Activated CD8-positive, alpha-beta memory T cell treated with anti-CD3 and anti-CD28 coated beads for 48 hours (primary cell): ENCODE data around the gene RXRB.

ENCODE experiments used
- DNase-seq, 3 experiments: peaks; one replicate each; pipeline ENCODE4 v3.0.0-alpha.2; 2020; ENCODE audit warnings: low read depth in 2 of 3, low spot score in 2 of 3

RXRB gene

DNA sequence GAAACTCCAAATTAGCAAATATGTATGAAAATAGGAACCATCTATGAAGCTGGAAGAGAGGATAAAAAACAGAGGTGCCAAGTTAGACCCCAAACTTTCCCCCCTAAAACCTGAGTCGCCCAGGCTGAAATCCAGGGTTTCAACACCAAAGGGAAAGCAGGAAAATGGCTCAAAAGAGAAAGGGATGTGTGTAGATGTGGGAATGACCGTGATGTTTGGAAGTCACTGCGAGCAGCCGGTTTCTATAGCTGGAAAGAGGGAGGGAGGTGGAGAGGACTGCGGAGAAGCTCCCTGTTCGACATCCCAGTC lies 12.3 kb upstream of the RXRB start:
- DNase-seq: no peak

DNA sequence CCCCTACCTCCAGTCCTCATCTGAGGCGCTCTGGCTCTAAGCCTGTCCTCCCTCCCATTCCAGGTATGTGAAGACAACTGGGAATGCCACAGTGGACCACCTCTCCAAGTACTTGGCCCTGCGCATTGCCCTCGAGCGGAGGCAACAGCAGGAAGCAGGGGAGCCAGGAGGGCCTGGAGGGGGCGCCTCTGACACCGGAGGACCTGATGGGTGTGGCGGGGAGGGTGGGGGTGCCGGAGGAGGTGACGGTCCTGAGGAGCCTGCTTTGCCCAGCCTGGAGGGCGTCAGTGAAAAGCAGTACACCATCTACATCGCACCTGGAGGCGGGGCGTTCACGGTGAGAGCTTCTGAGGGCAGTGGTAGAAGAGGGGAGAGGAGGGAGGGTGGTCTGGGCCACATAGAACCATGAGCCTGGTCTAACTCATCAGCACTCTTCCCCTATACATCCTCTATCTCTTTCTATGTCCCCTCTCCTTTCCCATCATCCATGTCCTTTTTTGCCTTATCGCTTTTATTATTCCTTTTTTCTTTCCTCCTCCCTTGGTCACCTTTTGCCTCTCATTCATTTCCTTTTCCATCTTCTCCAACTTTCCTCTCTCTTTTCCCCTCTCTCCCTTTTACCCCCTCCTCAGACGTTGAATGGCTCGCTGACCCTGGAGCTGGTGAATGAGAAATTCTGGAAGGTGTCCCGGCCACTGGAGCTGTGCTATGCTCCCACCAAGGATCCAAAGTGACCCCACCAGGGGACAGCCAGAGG lies 11.4 kb upstream of the RXRB start:
- DNase-seq: no peak

DNA sequence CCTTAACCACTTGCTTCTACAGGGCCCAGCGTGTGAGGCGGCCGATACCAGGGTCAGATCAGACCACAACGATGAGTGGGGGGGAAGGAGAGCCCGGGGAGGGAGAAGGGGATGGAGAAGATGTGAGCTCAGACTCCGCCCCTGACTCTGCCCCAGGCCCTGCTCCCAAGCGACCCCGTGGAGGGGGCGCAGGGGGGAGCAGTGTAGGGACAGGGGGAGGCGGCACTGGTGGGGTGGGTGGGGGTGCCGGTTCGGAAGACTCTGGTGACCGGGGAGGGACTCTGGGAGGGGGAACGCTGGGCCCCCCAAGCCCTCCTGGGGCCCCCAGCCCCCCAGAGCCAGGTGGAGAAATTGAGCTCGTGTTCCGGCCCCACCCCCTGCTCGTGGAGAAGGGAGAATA lies 10.7 kb upstream of the RXRB start:
- no peak for DNase-seq

DNA sequence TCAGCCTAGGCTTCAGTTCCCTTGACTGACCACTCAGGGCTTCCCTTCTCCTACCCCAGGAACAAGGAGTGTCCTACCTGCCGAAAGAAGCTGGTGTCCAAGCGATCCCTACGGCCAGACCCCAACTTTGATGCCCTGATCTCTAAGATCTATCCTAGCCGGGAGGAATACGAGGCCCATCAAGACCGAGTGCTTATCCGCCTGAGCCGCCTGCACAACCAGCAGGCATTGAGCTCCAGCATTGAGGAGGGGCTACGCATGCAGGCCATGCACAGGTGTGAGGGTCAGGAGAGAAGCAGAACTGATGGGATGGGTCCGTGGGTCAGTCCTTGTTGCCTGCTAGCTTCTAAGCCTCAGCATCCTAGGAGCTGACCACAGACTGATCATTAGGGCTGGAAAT lies 9.4 kb upstream of the RXRB start:
- no peak for DNase-seq

DNA sequence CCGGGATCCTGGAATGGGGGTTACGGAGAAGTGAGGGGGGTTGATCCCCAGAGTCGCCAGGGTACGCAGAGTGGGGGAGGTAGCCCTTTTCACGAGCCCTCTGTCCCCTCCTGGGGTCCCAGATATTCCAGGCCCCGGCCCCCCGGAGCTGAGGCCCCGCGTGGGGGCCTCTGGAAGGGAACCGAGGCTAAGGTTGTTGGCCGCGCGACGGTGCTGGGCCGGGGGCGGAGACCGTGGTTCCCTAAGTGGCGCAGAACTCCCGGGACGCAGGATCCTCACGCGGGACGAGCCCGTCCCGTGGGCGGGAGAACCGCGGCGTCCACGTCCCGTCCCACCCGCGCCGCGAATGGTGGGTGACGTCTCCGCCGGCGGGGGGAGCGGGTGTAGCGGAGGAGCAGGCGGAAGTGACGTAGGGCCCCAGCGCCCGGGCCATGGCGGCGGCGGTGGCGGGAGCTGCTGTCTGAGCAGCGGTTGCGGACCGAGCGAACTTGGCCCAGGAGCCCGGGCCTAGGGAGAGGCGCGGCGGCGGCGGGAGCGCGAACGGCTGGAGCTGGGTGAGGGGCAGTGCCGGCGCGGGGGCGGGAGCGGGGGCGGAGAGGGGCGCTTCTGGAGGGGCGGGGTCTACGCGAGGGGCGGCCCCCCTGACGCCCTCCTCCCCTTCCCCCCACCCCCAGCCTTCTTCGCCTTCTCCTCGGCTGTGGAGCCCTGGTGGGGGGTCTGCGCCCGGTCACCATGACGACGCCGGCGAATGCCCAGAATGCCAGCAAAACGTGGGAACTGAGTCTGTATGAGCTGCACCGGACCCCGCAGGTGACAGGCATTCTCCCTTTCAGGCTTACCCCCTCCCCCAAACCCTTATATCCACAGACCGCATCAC lies 7.9 kb upstream of the RXRB start, which contains the start of gene RING1:
Gene RING1 (plus strand): TSS at position 410 of the 877 bp plus-strand sequence. CDS start 323 bp downstream, at position 733.
- peak; percentile 67 to 72 (median 68) for DNase-seq

DNA sequence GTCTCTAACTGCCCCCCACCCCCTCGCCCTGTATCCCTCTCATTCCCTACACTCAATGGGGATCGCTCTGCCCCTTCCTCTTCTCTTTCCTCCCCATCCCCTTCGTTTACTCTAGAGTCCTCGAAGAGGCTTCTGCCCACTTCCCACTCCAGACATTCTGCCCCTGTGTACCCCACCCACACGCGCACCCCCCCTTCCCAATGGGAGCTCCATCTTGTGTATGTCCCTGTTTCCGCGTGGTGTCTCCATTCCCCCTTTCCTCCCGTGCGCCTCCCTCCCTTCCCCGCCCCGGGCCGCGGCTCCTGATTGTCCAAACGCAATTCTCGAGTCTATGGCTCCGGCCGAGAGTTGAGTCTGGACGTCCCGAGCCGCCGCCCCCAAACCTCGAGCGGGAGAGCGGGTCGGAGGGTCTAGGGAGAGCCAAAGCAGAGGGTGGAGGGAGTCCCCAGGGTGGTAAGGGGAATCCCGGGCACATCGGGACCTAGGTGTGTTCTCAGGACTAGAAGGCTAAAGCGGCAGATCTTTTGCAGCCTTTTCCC lies 7.2 kb upstream of the RXRB start:
- no peak for DNase-seq

DNA sequence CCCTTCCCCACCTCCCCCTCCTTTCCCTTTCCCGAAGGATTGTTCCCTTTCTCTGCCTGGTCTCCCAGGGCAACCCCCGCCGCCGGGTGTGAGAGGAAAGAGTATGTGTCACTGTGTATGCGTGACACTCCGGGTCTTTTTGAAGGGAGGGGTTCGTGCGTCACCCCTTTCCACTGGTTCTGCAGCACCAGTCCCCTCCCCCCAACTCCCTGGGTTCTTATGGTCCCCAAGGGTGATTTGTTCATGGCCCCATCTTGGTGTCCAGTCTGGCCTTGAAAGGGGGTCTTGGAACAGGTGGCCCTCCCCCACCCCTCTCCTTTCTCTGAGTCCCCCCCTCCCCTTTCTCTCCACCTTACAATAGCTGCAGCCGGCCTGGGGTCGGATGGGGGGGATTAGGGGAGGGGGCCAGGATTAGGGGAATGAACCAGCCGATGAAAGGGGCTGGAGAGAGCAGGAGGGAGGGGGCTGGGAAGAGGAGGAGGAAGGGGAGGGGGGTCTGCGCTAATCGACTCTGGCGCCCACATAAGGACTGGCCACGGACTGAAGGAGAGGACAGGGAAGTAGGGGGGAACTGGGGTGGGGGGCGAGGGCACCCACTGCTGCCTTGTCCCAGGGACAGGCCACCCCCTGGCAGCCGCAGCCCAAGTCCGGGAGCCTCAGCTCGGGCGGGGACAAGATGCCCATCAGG lies 6.5 kb upstream of the RXRB start:
- no peak for DNase-seq

DNA sequence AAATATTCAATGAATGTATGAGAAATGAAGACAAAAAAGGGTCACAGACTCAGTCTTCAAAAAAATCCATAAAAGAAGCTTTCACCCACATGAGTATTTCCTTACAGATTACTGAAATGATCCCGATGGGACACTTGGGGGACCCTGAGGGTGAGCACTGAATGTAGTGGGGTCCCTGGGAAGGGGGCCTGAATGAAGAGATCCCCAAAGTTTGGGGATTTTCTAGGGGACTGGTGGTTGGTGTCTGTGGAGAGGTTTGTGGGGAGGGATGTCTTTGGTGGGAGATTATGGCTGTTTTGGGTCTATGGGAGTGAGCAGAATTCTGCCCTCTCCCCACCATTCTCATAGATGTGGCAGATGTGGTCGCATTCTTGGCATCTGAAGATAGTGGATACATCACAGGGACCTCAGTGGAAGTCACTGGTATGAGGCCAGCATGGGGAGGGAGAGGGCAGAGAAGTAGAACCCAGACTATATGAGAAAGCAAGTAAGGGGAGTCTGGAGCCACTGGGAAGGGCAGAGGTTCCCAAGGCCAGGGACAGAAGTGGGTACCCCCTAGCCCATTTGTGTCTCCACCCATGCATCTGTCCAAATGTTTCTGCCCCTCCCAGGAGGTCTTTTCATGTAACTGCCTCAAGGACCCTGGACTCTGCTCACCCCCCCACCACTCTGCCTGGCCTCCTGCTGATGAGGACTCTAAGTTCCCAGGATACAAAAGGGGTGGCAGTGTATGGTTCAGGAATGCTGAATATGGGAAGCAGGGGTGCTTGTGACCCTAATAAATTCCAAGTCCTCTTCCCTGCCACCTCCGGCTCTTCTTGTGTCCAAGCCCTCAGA lies 5.8 kb upstream of the RXRB start:
- no peak for DNase-seq

DNA sequence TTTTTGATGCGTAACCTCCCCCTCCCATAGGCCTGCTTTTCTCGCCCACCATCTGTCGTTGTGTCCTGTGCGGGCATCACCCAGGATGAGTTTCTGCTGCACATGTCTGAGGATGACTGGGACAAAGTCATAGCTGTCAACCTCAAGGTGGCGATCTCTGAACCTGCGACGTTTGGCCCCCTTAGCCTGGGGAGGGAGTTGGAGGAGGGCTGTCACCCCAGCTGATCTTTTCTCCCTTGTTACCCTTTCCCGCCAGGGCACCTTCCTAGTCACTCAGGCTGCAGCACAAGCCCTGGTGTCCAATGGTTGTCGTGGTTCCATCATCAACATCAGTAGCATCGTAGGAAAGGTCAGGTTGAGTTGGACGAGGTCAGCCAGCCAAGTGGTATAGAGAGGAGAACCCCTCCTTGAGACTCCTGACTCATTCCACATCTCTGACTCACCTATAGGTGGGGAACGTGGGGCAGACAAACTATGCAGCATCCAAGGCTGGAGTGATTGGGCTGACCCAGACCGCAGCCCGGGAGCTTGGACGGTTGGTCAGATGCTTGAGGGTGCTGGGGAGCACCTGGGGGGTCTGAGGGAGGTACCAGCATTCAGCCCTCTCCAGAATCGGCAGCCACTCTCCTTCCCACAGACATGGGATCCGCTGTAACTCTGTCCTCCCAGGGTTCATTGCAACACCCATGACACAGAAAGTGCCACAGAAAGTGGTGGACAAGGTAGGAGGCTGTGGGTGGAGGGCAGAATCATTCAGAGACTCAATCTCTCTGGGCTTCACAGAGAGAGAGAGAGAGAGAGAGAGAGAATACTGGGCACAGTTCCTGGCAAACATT lies 4.9 kb upstream of the RXRB start:
- peak in 2 of 3 experiments; percentile 38 to 42 for DNase-seq

DNA sequence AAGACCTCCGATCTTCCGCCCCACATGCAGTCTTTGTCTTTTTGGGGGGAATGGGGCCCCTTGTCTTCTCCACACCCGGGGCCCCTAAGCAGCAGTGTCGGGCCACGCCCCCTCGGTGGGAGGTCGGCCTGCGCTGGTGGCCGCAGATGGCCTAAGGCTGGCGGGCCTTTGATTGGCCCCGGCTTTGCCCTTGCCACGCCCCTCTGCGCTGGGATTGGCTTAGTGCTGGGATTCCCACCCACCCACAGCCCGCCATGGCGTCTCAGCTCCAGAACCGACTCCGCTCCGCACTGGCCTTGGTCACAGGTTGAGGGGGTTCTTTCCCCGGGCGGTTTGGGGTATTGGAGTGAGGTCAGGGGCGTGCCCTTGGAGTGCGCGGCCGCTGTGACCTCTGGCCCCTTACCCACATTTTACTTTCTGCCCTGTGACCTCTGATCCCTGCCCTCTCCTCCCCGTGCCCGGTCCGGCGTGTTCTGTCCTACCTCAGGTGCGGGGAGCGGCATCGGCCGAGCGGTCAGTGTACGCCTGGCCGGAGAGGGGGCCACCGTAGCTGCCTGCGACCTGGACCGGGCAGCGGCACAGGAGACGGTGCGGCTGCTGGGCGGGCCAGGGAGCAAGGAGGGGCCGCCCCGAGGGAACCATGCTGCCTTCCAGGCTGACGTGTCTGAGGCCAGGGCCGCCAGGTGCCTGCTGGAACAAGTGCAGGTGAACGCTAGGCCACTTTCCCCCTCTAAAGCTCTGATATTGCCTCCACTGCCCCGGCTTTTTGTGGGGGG lies 4.1 kb upstream of the RXRB start, which contains the start of gene HSD17B8:
Gene HSD17B8 (plus strand): TSS at position 241 of the 776 bp plus-strand sequence. CDS start 14 bp downstream, at position 255.
- DNase-seq: peak; percentile 78 to 84 (median 82)

DNA sequence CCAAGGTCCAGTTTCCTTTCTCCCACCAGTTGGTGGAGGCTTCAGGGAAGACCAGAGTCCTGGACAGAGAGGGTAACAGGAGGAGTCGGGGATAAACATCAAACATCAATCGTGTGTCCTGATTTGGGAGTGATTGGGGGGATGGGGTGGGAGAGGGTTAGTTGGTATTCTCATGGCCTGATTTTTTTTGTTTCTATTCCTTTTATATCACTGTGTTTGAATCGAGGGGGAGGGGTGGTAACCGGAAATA lies 3.6 kb upstream of the RXRB start:
- DNase-seq: no peak

DNA sequence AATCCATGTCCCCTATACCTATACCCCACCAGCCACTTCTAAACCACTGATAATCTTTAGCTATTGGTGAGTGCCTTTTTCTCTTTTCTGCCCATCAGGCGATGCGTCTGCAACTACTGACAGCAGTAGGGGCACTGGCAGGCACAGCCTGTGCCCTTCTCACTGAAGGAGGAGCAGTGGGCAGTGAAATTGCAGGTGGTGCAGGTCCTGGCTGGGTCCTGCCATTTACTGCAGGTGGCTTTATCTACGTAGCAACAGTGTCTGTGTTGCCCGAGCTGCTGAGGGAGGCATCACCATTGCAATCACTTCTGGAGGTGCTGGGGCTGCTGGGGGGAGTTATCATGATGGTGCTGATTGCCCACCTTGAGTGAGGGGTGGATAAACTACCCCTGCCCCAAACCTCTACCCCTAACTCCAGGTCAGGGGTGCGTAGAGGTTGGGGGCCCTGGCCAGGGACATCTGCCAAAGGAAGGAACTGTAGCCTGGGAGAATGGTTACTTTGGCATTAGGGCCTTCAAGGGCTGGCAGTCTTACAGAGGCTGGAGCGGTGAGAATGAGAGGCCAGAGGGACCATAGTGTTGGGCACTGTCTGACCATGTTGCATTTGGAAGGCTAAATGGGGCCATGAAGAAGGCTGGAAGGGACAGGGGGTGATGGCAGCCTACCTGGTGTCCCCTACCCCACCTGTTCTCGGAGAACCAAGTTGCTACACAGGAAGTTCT lies 3.1 kb upstream of the RXRB start:
- no peak for DNase-seq

DNA sequence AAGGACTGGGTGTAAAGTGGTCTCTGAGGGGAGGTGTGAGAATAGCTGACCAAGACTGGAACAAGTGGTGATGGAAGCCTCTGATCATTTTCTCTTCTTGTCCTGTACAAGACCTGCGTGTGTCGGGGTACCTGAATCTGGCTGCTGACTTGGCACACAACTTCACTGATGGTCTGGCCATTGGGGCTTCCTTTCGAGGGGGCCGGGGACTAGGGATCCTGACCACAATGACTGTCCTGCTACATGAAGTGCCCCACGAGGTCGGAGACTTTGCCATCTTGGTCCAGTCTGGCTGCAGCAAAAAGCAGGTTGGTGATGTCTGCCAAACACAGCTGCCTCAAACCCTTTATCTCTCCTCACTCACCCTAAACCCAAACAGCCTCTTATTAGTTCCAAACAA lies 2.3 kb upstream of the RXRB start:
- no peak for DNase-seq

DNA sequence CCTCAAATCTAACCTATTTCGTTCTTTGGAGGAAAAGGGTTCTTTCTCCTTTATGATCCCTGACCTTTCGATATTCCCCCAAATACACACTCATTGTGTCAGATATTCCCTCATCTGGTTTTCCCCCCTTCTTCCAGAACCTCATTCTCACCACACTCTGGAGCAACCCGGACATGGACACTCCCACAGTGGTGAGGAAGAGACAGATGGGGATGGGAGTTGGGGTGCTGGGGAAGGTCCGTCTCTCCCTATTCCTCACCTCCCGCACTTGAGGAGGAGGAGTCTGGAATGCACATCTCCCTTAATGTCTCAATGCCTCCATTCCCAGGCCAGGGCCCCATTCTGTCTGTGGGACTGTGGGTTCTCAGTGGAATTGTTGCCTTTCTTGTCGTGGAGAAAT lies 1.5 kb upstream of the RXRB start:
- DNase-seq: no peak

DNA sequence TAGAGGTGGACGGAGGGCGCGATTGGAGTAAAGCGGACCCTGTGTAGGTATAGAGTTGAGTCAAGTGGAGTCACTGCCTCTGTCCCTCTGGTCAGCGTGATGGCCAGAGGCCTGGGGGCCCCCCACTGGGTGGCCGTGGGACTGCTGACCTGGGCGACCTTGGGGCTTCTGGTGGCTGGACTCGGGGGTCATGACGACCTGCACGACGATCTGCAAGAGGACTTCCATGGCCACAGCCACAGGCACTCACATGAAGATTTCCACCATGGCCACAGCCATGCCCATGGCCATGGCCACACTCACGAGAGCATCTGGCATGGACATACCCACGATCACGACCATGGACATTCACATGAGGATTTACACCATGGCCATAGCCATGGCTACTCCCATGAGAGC lies 681 bp upstream of the RXRB start:
- DNase-seq: no peak

DNA sequence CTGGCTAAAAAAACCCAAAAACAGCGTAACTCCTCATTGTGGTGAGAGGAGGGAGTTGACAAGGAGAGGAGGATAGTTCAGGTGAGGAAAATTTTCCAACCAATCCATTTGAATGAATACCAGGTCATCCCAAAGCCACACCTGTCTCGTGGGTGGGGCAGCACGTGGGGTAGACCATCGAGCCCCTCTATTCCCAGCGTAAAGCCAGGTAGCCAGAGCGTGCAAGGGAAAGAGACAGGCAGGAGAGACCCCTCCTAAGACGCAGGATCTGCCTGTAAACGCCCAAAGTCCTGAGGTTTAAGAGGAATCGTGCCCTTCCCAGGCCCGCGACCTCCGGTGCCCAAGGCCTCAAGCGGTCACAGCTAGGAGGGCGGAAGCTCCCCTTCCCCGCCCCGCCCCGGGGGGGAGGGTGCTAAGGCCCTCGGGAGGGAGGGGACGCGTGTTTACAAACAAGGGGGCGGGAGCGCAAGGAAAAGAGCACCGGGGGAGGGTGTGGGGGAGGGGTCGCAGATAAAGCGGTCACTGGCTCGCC lies 712 bp downstream of the RXRB start:
- peak in 1 of 3 experiments; percentile 41 for DNase-seq

DNA sequence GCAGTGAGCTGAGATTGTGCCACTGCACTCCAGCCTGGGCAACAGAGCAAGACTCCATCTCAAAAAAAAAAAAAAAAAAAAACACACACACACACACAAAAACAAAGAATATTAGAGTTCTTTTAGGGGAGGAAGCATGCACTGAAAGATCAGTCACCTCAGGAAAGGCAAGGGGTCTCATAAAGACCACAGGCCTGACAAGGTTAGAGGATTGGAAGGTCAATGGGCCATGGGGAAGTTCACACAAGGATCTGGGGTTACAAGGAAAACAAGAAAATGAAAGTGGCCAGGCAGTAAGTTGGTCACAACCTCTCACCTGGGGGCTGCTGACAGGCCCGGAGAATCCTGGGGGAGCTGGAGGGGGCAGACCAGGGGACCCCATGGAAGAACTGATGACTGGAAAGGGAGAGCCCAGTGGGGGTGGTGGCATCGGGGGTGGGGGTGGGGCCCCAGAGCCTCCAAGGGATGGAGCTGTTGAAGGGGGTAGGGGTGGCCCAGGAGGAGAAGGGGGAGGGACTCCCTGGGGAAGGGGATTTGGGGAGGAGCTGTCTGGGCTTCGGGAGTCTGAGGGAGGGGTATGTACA lies 1.5 kb downstream of the RXRB start:
- no peak for DNase-seq
